Measurements from ENCODE around the gene C10orf90.

DNA sequence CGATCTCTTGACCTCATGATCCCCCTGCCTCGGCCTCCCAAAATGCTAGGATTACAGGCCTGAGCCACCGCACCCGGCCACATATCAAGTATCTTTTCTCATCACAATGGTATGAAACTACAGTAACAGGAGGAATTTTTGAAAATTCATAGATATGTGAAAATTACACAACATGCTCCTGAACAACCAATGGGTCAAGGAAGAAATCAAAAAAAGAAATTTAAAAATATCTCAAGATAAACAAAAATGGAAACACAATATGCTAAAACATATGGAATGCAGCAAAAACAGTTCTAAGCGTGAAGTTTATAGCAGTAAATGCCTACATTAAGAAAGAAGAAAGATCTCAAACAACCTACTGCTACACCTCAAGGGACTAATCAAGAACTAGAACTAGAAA is 222.4 kb downstream of the C10orf90 start:
- TF ChIP-seq CTCF (IDR thresholded peaks at IDR 0.05; ENCODE audit: insufficient read depth, low read length, poor library complexity, severe bottlenecking) (no peak), EZH2phosphoT487 (conservative IDR thresholded peaks at IDR 0.05; ENCODE audit: low read length) (no peak)

Data from SU-DHL-6 (cell line).